Retinal pigment epithelial cell (primary cell): ENCODE measurements around the gene HNRNPC.

ENCODE experiments used
- DNase-seq: peaks from one replicate; pipeline ENCODE4 v3.0.0-alpha.2; 2010; ENCODE audit warnings: low read depth
- H3K4me3 ChIP-seq: 2 replicates; pipeline ENCODE4 v1.5.1; 2011; ENCODE audit warnings: mild to moderate bottlenecking, low read length, control low read depth, moderate library complexity
- CTCF ChIP-seq: conservative IDR thresholded peaks from 2 replicates; pipeline ENCODE4 v1.5.1; 2011; ENCODE audit warnings: low read depth, low read length, control low read depth, inconsistent platforms

HNRNPC gene

GRCh38 chr14:21192875-21193535 is 76.2 kb downstream of the HNRNPC start:
- no peak for TF ChIP-seq CTCF
- DNase-seq = no peak
- H3K4me3 ChIP-seq = no peak overlapping the region

- H3K4me3 ChIP-seq = no peak overlapping the region
- no peak for TF ChIP-seq CTCF
- no peak for DNase-seq
Measured at GRCh38 chr14:21192447-21192822, 76.8 kb downstream of the HNRNPC start.

GRCh38 chr14:21191809-21192446 is 77.3 kb downstream of the HNRNPC start:
- DNase-seq = no peak
- no peak for TF ChIP-seq CTCF
- H3K4me3 ChIP-seq = peak overlapping the region; percentile 30

- no peak for DNase-seq
- TF ChIP-seq CTCF = no peak
- H3K4me3 ChIP-seq = no peak overlapping the region
Measured at GRCh38 chr14:21191261-21191808, 77.9 kb downstream of the HNRNPC start.

GRCh38 chr14:21185491-21185890 is 83.8 kb downstream of the HNRNPC start:
- DNase-seq = no peak
- TF ChIP-seq CTCF = no peak
- no peak overlapping the region for H3K4me3 ChIP-seq

- no peak for TF ChIP-seq CTCF
- no peak for DNase-seq
- H3K4me3 ChIP-seq = no peak overlapping the region
Measured at GRCh38 chr14:21184254-21184653, 85.0 kb downstream of the HNRNPC start.

GRCh38 chr14:21182166-21182565 is 87.1 kb downstream of the HNRNPC start:
- H3K4me3 ChIP-seq = no peak overlapping the region
- no peak for TF ChIP-seq CTCF
- no peak for DNase-seq
